Heart right ventricle (tissue), 16 donors: ENCODE results near the gene ITGB2. TPM values are rescaled to one million over a fixed set of nuclear protein-coding genes. Genes with fewer than 3 reads are reported as not detected.
"Not testable (repeated sequence)": the region's sequence is repeated elsewhere in the genome, so short reads cannot be mapped to it uniquely, and the experiment has no call there.

Source experiments
- ATAC-seq, 8 donors: fragments of 200-7000 bp; cut with Tn5 transposase; one replicate each; pipeline ENCODE4 v1.9.1; 2020; ENCODE audit warnings: mild to moderate bottlenecking in 8 of 8, moderate library complexity in 8 of 8, moderate number of reproducible peaks in 1 of 8
- DNase-seq, 2 donors: peaks; one replicate each; pipeline ENCODE4 v3.0.0-alpha.2; 2020
- H3K27ac ChIP-seq, 10 donors: fragments of 200-600 bp; sonication (generic) in 2 of 10; one replicate each; pipeline versions ENCODE4 v1.5.0 to v1.8.0; 2020 to 2022; ENCODE audit warnings: mild to moderate bottlenecking in 3 of 10
- H3K27me3 ChIP-seq, 7 donors: fragments of 200-600 bp; one replicate each; pipeline ENCODE4 v1.8.0; 2021 to 2022; ENCODE audit warnings: mild to moderate bottlenecking in 2 of 7
- H3K36me3 ChIP-seq, 9 donors: fragments of 200-600 bp; sonication (generic) in 1 of 9; one replicate each; pipeline versions ENCODE4 v1.5.0 to v1.8.0; 2020 to 2022; ENCODE audit warnings: mild to moderate bottlenecking in 2 of 9
- H3K4me1 ChIP-seq, 9 donors: fragments of 200-600 bp; sonication (generic) in 1 of 9; one replicate each; pipeline versions ENCODE4 v1.5.0 to v1.8.0; 2020 to 2022; ENCODE audit warnings: mild to moderate bottlenecking in 4 of 9
- H3K4me3 ChIP-seq, 10 donors: fragments of 200-600 bp; sonication (generic) in 2 of 10; one replicate each; pipeline versions ENCODE4 v1.5.0 to v1.8.0; 2020 to 2022; ENCODE audit warnings: mild to moderate bottlenecking in 7 of 10, moderate library complexity in 2 of 10
- H3K9me3 ChIP-seq, 11 donors: fragments of 200-600 bp in 10 of 11; sonication (generic) in 2 of 11; one replicate each; pipeline versions ENCODE4 v1.5.0 to v1.8.0; 2013 to 2022; ENCODE audit warnings: mild to moderate bottlenecking in 2 of 11, control low read depth in 1 of 11, moderate library complexity in 1 of 11
- WGBS, 2 donors: extraction: QIAGEN DNeasy Blood & Tissue Kit; methylation state at CpG; one replicate each; pipeline ENCODE4 v1.1.7; 2013; ENCODE audit warnings: inconsistent platforms in 1 of 2; 5-methylcytosine and 5-hydroxymethylcytosine counted together
- intact Hi-C, 10 donors: fragments of 100-400 bp; cut with DNase I; formaldehyde crosslinking; loops; one replicate each; pipeline versions ENCODE4 v1.11.1 to v1.14.2; 2022
- polyA plus RNA-seq, 2 donors: library from polyadenylated mRNA; stranded (reverse); fragments of 200-250 nt; gene quantifications; one replicate each; pipeline ENCODE4 v1.2.3, GENCODE V29; 2013
- total RNA-seq, 10 donors: library from RNA; stranded (reverse); fragmentation: NEBNext Ultra II Directional in 3 of 10; extraction: Animal tissue kit (Norgen Biotek cat#: 25700) in 3 of 10; gene quantifications; one replicate each; pipeline versions ENCODE4 v1.2.1 to v1.2.4, GENCODE V29; 2021 to 2023
- TF ChIP-seq, protein P1 (sequence below), 9 donors: fragments of 200-600 bp; sonication (generic) in 2 of 9; IDR thresholded peaks; one replicate each; pipeline versions ENCODE4 v1.5.0 to v1.8.0; 2021 to 2022; ENCODE audit warnings: antibody characterized with exemption in 9 of 9, mild to moderate bottlenecking in 5 of 9, moderate library complexity in 1 of 9
- donor health status: Arrhythmogenic right ventricular cardiomyopathy.
- donor health status: ischemic (EF 13 %, LVEDD 7.1; RV severe dilation, severe dysfunction).
- donor health status: healthy with polysubstance abuse.
- donor health status: DM: no; HTN: yes; CAD: no.
- donor health status: DM: no; HTN: no; CAD: no.
- donor health status: ischemic (EF 25% LVEDD 6.9; RV normal size, moderate dysfunction).
- donor health status: ischemic (EF 25% LVEDD 5.7; RV mildly dilated, moderate dysfunction).
- donor health status: healthy.
- donor health status: DM: yes; HTN: yes; CAD: no.
- donor health status: Ischemic cardiomyopathy.
- donor health status: ischemic (EF 35%, LVEDD 5.7; RV mildly dilated, moderate dysfunction).
- donor health status: nonischemic (EF 11% LVEDD 7.7; RV severe dilation, severe dysfunction).
- donor health status: DM: yes; HTN: yes; CAD: no.
- donor health status: PGD.
- donor health status: ischemic (EF 29% LVEDD 5.4; RV normal size, mild dysfunction).
- donor health status: nonischemic (EF 23%, LVEDD 6.1; RV moderate dilation, normal function).

Gene ITGB2
- total and polyA plus RNA-seq, 12 donors, result 5.1 to 151 (median 11.4) TPM

GRCh38 chr21:44881198-44881872 lies 39.4 kb downstream of the ITGB2 start:
- H3K27ac ChIP-seq, result peak overlapping the region in 9 of 10 donors; percentile 13 to 89 (median 48)
- no peak overlapping the region for H3K4me3 ChIP-seq
- H3K9me3 ChIP-seq, result no peaks in the 10 kb centered on the region
- 70 to 73% methylated on average over 6 of the region's 6 CpGs for WGBS, 2 donors
- DNase-seq (peak in 1 of 2 donors; percentile 3), ATAC-seq (peak in 3 of 8 donors; percentile 18 to 33 (median 19))
- TF ChIP-seq, protein P1, sequence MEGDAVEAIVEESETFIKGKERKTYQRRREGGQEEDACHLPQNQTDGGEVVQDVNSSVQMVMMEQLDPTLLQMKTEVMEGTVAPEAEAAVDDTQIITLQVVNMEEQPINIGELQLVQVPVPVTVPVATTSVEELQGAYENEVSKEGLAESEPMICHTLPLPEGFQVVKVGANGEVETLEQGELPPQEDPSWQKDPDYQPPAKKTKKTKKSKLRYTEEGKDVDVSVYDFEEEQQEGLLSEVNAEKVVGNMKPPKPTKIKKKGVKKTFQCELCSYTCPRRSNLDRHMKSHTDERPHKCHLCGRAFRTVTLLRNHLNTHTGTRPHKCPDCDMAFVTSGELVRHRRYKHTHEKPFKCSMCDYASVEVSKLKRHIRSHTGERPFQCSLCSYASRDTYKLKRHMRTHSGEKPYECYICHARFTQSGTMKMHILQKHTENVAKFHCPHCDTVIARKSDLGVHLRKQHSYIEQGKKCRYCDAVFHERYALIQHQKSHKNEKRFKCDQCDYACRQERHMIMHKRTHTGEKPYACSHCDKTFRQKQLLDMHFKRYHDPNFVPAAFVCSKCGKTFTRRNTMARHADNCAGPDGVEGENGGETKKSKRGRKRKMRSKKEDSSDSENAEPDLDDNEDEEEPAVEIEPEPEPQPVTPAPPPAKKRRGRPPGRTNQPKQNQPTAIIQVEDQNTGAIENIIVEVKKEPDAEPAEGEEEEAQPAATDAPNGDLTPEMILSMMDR (IDR thresholded peaks at IDR 0.05), result no peak
- peaks cover 0 to 75% (median 6%) of the 10 kb centered on the region in 9 donors for H3K4me1 ChIP-seq
- intact Hi-C loops, result no loop called here
- H3K27me3 ChIP-seq, result no peaks in the 10 kb centered on the region
- peaks cover 0 to 9% (median 0%) of the 10 kb centered on the region in 9 donors for H3K36me3 ChIP-seq

DNA sequence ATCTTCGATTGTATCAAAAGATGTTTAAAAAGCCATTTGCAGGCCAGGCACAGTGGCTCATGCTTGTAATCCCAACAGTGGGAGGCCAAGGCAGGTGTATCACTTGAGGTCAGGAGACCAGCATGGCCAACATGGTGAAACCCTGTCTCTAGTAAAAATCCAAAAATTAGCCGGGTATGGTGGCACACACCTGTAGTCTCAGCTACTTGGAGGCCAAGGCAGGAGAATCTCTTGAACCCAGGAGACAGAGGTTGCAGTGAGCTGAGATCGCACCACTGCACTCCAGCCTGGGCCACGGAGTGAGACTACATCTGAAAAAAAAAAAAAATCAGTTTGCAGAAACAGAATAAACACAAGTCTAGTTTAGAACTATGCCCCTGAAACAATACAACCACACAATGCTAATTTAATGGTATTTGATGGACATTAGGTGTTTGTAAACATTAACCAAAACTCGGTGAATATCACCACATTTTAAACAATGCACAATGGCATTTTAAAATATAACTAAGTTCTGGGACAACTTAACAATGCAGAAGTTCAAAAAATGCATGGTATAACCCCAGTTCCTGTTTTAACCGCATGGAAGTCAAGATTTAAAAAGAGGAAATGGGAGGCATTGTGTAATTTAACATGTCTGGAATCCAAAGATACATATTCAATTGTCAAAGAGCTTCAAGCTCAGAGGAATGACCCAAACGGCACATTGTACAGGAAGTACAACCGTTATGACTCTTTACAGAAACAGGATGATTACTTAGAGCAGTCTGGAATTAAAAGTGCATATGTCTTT lies 40.1 kb downstream of the ITGB2 start:
- Histone ChIP-seq H3K9me3 (no peaks in the 10 kb centered on the region), H3K27me3 (no peaks in the 10 kb centered on the region), H3K36me3 (peaks cover 0 to 2% (median 0%) of the 10 kb centered on the region in 9 donors), H3K27ac (peak overlapping the region in 9 of 10 donors; percentile 13 to 89 (median 48)), H3K4me1 (peaks cover 0 to 82% (median 6%) of the 10 kb centered on the region in 9 donors), H3K4me3 (no peak overlapping the region)
- DNase-seq (no peak), ATAC-seq (peak in 7 of 8 donors; percentile 15 to 66 (median 61))
- TF ChIP-seq, protein P1 (IDR thresholded peaks at IDR 0.05), result no peak
- intact Hi-C loops, result no loop called here
- WGBS, 2 donors, result 54 to 60% methylated on average over 8 of the region's 8 CpGs

- 93 to 95% methylated on average over 8 of the region's 8 CpGs for WGBS, 2 donors
- not testable (repeated sequence) for H3K27me3 ChIP-seq, H3K36me3 ChIP-seq, H3K9me3 ChIP-seq, ATAC-seq, DNase-seq, H3K4me3 ChIP-seq
- intact Hi-C loops, result loop anchor here in 4 of 10 donors (5.0 to 10.0 kb wide), 5 partner anchors 53 to 256 kb away; partner anchors contain the start of genes SUMO3 (in 1 of the 4) and UBE2G2 (in 1 of the 4)
- Histone ChIP-seq H3K4me1 (peaks cover 0 to 96% (median 15%) of the 10 kb centered on the region in 9 donors), H3K27ac (peak overlapping the region in 1 of 10 donors; percentile 89)
Observed at GRCh38 chr21:44879238-44879637, 41.5 kb downstream of the ITGB2 start.

DNA sequence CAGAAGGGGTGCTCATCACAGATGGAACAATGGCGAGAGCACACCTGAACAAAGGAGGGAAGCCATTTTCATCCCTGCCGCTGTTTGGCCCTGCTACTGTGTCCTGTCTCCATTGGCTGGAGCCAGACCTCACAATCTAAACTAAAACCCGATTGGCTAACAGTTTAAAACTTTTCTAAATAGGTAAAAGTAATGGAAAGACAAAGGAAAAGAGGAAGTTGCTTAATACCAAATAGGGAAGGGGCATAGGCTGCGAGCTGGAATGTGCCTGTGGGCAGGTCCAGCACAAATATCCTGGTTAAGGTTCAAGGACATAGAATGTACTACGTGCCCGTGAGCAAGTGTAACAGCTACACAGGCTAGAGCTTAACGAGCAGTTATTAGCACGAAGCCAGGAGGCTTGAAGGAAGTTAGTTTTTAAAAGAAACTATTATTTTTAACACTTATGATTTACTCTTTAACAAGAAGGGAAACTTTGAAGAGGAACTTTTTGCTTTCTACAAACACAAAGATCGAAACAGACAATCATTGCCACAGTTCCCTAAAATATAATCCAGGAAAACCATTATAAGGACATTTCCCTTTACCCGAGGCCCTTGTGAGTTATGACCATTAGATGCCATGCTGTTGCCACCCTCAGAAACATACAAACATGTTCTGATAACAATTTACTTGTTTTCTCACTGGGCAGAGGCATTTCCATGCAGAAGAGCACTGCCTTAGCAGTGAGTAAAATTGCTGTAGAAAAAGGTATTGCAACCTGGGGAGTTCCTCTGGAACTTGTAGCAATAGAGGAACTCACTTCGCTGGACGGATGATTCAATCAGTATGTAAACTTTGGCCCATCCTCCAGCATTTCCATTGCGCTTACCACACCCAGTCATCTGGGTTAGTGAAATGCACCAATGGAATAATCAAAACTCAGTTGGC lies 42.4 kb downstream of the ITGB2 start:
- Histone ChIP-seq H3K27me3 (no peaks in the 10 kb centered on the region), H3K4me3 (no peak overlapping the region), H3K27ac (peak overlapping the region in 2 of 10 donors; percentile 6 to 89), H3K4me1 (peaks cover 0 to 93% (median 15%) of the 10 kb centered on the region in 9 donors), H3K36me3 (no peaks in the 10 kb centered on the region), H3K9me3 (no peaks in the 10 kb centered on the region)
- 80 to 81% methylated on average over 13 of the region's 13 CpGs for WGBS, 2 donors
- TF ChIP-seq, protein P1 (IDR thresholded peaks at IDR 0.05), result no peak
- DNase-seq (peak in 1 of 2 donors; percentile 1), ATAC-seq (no peak)
- intact Hi-C loops, result loop anchor here in 4 of 10 donors (5.0 to 10.0 kb wide), 5 partner anchors 54 to 256 kb away; partner anchors contain the start of genes SUMO3 (in 1 of the 4) and UBE2G2 (in 1 of the 4)
